Panc1 (cell line): Measurements from ENCODE around the gene S1PR3. TPM values are rescaled to one million over a fixed set of nuclear protein-coding genes. Genes with fewer than 3 reads are reported as not detected.

ENCODE experiments used
- ATAC-seq: fragments of 200-7000 bp; cut with Tn5 transposase; 2 replicates; pipeline ENCODE4 v1.9.1; 2020; ENCODE audit warnings: mild to moderate bottlenecking, moderate library complexity
- BruUV-seq: library from RNA; stranded (reverse); fragments of 400-500 nt; replicated peaks from 2 replicates; lab custom pipeline; 2021; lab: Mats Ljungman, UMichigan
- CTCF ChIA-PET: fragments of 300-600 bp; sonication (Branson Sonifier 250); formaldehyde crosslinking; loops from one replicate; lab custom pipeline; 2022; ENCODE audit warnings: antibody characterized with exemption; lab: Charles Lee
- POLR2A ChIA-PET: fragments of 300-600 bp; sonication (Branson Sonifier 250); formaldehyde crosslinking; loops from one replicate; lab custom pipeline; 2022; ENCODE audit warnings: antibody characterized with exemption; lab: Charles Lee
- DNase-seq: peaks from one replicate; pipeline ENCODE4 v3.0.0-alpha.2; 2010; ENCODE audit warnings: low read depth, low spot score
- H3K27ac ChIP-seq: 2 replicates; pipeline ENCODE4 v1.5.1; 2011; ENCODE audit warnings: mild to moderate bottlenecking, low read length, inconsistent platforms
- H3K27me3 ChIP-seq: fragments of 200-500 bp; sonication (Bioruptor generic); 2 replicates; pipeline ENCODE4 v1.6.0; 2014; ENCODE audit warnings: low read length, inconsistent platforms; ENCODE audit not compliant: control insufficient read depth, insufficient read depth
- H3K36me3 ChIP-seq: fragments of 200-500 bp; sonication (Bioruptor generic); 2 replicates; pipeline ENCODE4 v1.5.1; 2014; ENCODE audit warnings: inconsistent platforms, mild to moderate bottlenecking, low read length, moderate library complexity; ENCODE audit not compliant: control insufficient read depth, insufficient read depth
- H3K4me1 ChIP-seq: 2 replicates; pipeline ENCODE4 v1.5.1; 2011; ENCODE audit warnings: inconsistent platforms, mild to moderate bottlenecking, low read length, moderate library complexity; ENCODE audit not compliant: control insufficient read depth, insufficient read depth
- H3K4me3 ChIP-seq, 2 experiments: 2 replicates each; pipeline ENCODE4 v1.5.1; 2011 to 2012; ENCODE audit warnings: low read depth in 2 of 2, low read length in 2 of 2, mild to moderate bottlenecking in 2 of 2, inconsistent platforms in 1 of 2, moderate library complexity in 1 of 2
- H3K9me3 ChIP-seq: fragments of 200-500 bp; sonication (Bioruptor generic); 2 replicates; pipeline ENCODE4 v1.5.1; 2014; ENCODE audit warnings: low read depth, mild to moderate bottlenecking, inconsistent platforms, low read length, moderate library complexity; ENCODE audit not compliant: control insufficient read depth, insufficient read depth
- CTCF ChIP-seq: fragments of 450-650 bp; IDR thresholded peaks from 2 replicates; pipeline ENCODE4 v1.5.1; 2017; ENCODE audit warnings: mild to moderate bottlenecking
- POLR2AphosphoS5 ChIP-seq: IDR thresholded peaks from 2 replicates; pipeline ENCODE4 v1.6.1; 2012; ENCODE audit warnings: mild to moderate bottlenecking, low read depth, low read length, moderate library complexity
- REST ChIP-seq, 2 experiments: IDR thresholded peaks; 2 replicates each; pipeline ENCODE4 v1.6.1; 2011 to 2012; ENCODE audit warnings: low read depth in 2 of 2, control low read depth in 1 of 2, low read length in 1 of 2, mild to moderate bottlenecking in 1 of 2, moderate library complexity in 1 of 2; ENCODE audit not compliant: insufficient read depth in 1 of 2
- SIN3A ChIP-seq: IDR thresholded peaks from 2 replicates; pipeline ENCODE4 v1.6.1; 2012; ENCODE audit warnings: low read depth, mild to moderate bottlenecking, low read length, moderate library complexity, borderline replicate concordance; ENCODE audit not compliant: insufficient read depth
- TCF7L2 ChIP-seq: IDR thresholded peaks from 2 replicates; pipeline ENCODE4 v1.6.1; 2011; ENCODE audit warnings: mild to moderate bottlenecking, low read depth, low read length, inconsistent platforms
- in situ Hi-C: cut with HindIII; loops from 2 replicates; pipeline ENCODE4 v1.10.0; 2016; ENCODE audit warnings: low sequenced_read_pairs, low pct_unique_long_range_greater_than_20kb
- intact Hi-C: fragments of 100-400 bp; cut with micrococcal nuclease; formaldehyde crosslinking; loops from one replicate; pipeline ENCODE4 v1.10.0; 2022; ENCODE audit not compliant: unreplicated experiment
- total RNA-seq: library from RNA; stranded (reverse); gene quantifications from one replicate; pipeline ENCODE4 v1.2.1, GENCODE V29; 2021; ENCODE audit not compliant: unreplicated experiment

The S1PR3 gene
- total RNA-seq, 1 experiment from 2014 or later = 8.1 TPM

- no peak for DNase-seq
- TF ChIP-seq REST (IDR thresholded peaks at IDR 0.05; ENCODE audit: insufficient read depth in 1 of 2, low read depth in 2 of 2, low read length in 1 of 2) (no peak), SIN3A (no peak), POLR2AphosphoS5 (no peak), TCF7L2 (no peak), CTCF (no peak)
- H3K36me3 ChIP-seq = no peaks in the 10 kb centered on the region
- CTCF ChIA-PET = no interaction called here
- no peak overlapping the region for H3K4me3 ChIP-seq
- H3K27ac ChIP-seq = no peak overlapping the region
- in situ Hi-C loops = no loop called here
- no TSS peak for BruUV-seq
- POLR2A ChIA-PET = no interaction called here
- intact Hi-C loops = no loop called here
- H3K9me3 ChIP-seq = no peaks in the 10 kb centered on the region
- H3K4me1 ChIP-seq = no peaks in the 10 kb centered on the region
- H3K27me3 ChIP-seq = no peaks in the 10 kb centered on the region
- no peak for ATAC-seq
Observed at GRCh38 chr9:88965473-88965872, 25.8 kb upstream of the S1PR3 start.

- intact Hi-C loops = no loop called here
- in situ Hi-C loops = no loop called here
- TF ChIP-seq CTCF (no peak), SIN3A (no peak), POLR2AphosphoS5 (no peak), REST (IDR thresholded peaks at IDR 0.05; ENCODE audit: insufficient read depth in 1 of 2, low read depth in 2 of 2, low read length in 1 of 2) (no peak), TCF7L2 (no peak)
Observed at GRCh38 chr9:88966894-88967676, 24.2 kb upstream of the S1PR3 start.

More at GRCh38 chr9:88966894-88967676, 24.2 kb upstream of the S1PR3 start:
- CTCF ChIA-PET = interaction anchor here (0.6 kb wide), 1 partner anchor 24 kb away, joined by 6 read pairs; no protein-coding TSS in a partner anchor
- POLR2A ChIA-PET = no interaction called here
- Histone ChIP-seq H3K4me1 (no peaks in the 10 kb centered on the region), H3K9me3 (no peaks in the 10 kb centered on the region), H3K36me3 (no peaks in the 10 kb centered on the region), H3K27me3 (no peaks in the 10 kb centered on the region), H3K4me3 (no peak overlapping the region), H3K27ac (no peak overlapping the region)
- BruUV-seq = no TSS peak
- ATAC-seq = no peak
- DNase-seq = no peak
